ENCODE measurements around the gene NFAM1. TPM values are rescaled to one million over a fixed set of nuclear protein-coding genes. Genes with fewer than 3 reads are reported as not detected.

The NFAM1 gene
- total and polyA plus RNA-seq, 7 donors, result 1.2 to 3.1 (median 2.3) TPM

DNA sequence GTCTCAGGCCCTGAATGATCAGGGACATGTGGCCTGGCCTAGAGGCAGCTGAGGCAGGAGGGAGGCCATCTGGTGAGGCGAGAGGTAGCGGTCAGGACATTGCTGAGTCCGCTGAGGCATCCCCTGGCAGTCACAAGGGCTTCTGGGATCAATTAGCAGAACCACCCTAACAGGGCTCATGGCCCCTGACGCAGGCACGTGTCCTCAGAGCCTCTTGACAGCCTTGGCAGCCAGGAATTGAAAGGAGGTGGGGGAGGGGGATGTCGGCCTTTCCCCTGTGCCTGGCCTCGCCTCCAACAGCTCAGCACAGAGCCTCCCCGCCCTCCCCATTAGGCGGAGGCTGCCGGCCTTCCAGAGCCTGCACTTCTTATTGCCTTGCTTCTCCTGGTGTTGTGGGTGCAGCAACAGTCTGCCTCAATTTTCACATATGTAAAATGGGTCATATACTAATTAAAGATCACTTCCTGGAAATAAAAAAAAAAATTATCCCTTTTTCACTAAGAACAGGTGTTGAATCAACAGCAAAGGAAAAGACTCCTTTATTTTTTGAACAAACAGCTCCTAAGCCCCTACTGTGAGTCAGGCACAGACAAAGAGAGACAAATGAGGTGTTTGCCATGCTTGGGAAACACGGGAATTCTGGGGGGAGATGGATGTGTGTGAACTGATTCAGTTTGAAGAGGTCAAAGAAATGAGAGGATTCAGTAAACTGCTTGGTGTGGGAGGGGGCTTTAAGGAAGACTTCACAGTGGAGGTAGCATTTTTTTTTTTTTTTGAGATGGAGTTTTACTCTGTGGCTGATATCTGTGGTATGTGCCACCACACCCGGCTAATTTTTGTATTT is 55.3 kb downstream of the NFAM1 start:
- 40 to 58% methylated on average over 12 of the region's 12 CpGs for WGBS, 2 donors
- H3K4me1 ChIP-seq, result no peaks in the 10 kb centered on the region
- H3K27ac ChIP-seq, result peak overlapping the region in 2 of 4 donors; percentile 31 to 52
- intact Hi-C loops (cut with DNase I), result no loop called here
- H3K27me3 ChIP-seq, result no peaks in the 10 kb centered on the region
- H3K4me3 ChIP-seq, result no peak overlapping the region
- TF ChIP-seq POLR2AphosphoS5 (IDR thresholded peaks at IDR 0.05) (peak in 3 of 4 donors; percentile 26 to 69 (median 31)), POLR2A (IDR thresholded peaks at IDR 0.05) (no peak), EP300 (IDR thresholded peaks at IDR 0.05) (peak in 2 of 4 donors; percentile 23 to 53)
- TF ChIP-seq, protein P1, sequence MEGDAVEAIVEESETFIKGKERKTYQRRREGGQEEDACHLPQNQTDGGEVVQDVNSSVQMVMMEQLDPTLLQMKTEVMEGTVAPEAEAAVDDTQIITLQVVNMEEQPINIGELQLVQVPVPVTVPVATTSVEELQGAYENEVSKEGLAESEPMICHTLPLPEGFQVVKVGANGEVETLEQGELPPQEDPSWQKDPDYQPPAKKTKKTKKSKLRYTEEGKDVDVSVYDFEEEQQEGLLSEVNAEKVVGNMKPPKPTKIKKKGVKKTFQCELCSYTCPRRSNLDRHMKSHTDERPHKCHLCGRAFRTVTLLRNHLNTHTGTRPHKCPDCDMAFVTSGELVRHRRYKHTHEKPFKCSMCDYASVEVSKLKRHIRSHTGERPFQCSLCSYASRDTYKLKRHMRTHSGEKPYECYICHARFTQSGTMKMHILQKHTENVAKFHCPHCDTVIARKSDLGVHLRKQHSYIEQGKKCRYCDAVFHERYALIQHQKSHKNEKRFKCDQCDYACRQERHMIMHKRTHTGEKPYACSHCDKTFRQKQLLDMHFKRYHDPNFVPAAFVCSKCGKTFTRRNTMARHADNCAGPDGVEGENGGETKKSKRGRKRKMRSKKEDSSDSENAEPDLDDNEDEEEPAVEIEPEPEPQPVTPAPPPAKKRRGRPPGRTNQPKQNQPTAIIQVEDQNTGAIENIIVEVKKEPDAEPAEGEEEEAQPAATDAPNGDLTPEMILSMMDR (IDR thresholded peaks at IDR 0.05), result no peak
- no peaks in the 10 kb centered on the region for H3K36me3 ChIP-seq
- peak; percentile 92 for DNase-seq
- no peaks in the 10 kb centered on the region for H3K9me3 ChIP-seq

DNA sequence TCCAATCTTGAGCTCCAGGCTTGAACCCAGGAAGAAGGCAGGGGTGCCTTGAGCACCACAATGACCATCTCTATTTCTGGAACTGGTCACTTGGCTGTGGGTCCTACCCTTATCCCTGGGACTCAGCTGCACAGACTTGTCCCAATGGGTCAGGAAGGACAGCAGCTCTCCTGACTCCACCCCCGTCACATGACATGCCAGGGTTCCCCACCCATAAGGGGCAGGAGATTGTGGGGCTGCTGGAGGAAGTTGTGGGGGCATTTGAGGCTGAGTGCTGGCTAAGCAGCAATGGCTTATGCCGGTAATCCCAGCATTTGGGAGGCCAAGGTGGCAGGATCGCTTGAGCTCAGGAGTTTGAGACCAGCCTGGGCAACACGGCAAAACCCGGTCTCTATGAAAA is 56.2 kb downstream of the NFAM1 start:
- peak overlapping the region in 3 of 4 donors; percentile 9 to 52 (median 31) for H3K27ac ChIP-seq
- no peak overlapping the region for H3K4me3 ChIP-seq
- no peak for DNase-seq
- no peaks in the 10 kb centered on the region for H3K36me3 ChIP-seq
- no peaks in the 10 kb centered on the region for H3K4me1 ChIP-seq
- TF ChIP-seq POLR2AphosphoS5 (IDR thresholded peaks at IDR 0.05) (no peak), EP300 (IDR thresholded peaks at IDR 0.05) (no peak), POLR2A (IDR thresholded peaks at IDR 0.05) (no peak)
- TF ChIP-seq, protein P1 (IDR thresholded peaks at IDR 0.05), result no peak
- 59 to 85% methylated on average over 5 of the region's 5 CpGs for WGBS, 2 donors
- no peaks in the 10 kb centered on the region for H3K9me3 ChIP-seq
- intact Hi-C loops (cut with DNase I), result no loop called here
- no peaks in the 10 kb centered on the region for H3K27me3 ChIP-seq

DNA sequence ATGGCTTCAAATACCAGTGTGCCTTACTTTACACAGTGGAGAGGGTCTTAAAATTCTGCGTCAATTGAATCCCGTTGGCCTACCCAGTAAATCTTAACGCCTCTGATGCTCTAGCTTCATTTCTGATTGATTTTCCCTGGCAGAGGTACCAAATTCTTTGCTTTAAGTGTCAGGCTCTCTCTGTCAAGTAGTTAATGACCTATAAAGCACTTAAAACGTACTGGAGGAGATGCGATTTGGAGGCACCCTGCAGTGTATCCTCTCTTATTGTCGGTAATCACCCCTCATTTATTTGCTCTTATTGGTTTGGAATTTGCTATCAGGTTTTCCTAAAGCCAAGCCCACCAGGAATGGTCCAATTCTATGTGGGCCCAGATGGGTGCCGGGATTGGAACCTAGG is 59.2 kb downstream of the NFAM1 start:
- Histone ChIP-seq H3K27me3 (no peaks in the 10 kb centered on the region), H3K27ac (no peak overlapping the region), H3K4me1 (peaks cover 0 to 18% (median 15%) of the 10 kb centered on the region in 4 donors), H3K9me3 (no peaks in the 10 kb centered on the region), H3K36me3 (no peaks in the 10 kb centered on the region), H3K4me3 (no peak overlapping the region)
- TF ChIP-seq EP300 (IDR thresholded peaks at IDR 0.05) (no peak), POLR2A (IDR thresholded peaks at IDR 0.05) (no peak), POLR2AphosphoS5 (IDR thresholded peaks at IDR 0.05) (no peak)
- TF ChIP-seq, protein P1 (IDR thresholded peaks at IDR 0.05), result no peak
- WGBS, 2 donors, result 89 to 90% methylated on average over 7 of the region's 7 CpGs
- no peak for DNase-seq
- intact Hi-C loops (cut with DNase I), result no loop called here

DNA sequence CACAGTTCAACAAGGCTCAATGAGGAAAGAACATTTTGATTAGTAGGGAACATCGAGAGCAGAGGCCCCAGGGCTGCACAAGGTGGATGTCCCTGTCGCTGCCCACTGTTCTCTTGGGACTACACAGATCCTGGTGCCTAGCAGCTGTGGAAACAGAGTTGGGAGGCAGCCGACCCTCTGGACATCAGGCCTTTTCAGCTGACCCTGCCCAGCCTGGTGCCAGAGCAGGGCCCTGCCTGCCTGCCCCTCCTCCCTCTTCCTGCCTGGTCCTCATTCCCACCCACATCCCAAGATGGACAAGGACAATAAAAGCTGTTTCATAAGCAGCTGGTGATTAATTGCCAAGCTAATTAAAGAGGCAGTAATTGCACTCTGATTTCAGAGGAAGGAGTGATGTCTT is 60.7 kb downstream of the NFAM1 start:
- peaks cover 0 to 33% (median 29%) of the 10 kb centered on the region in 4 donors for H3K4me1 ChIP-seq
- no peaks in the 10 kb centered on the region for H3K27me3 ChIP-seq
- intact Hi-C loops (cut with DNase I), result no loop called here
- WGBS, 2 donors, result 81 to 82% methylated on average over 3 of the region's 3 CpGs
- DNase-seq, result no peak
- TF ChIP-seq POLR2AphosphoS5 (IDR thresholded peaks at IDR 0.05) (no peak), EP300 (IDR thresholded peaks at IDR 0.05) (no peak), POLR2A (IDR thresholded peaks at IDR 0.05) (no peak)
- TF ChIP-seq, protein P1 (IDR thresholded peaks at IDR 0.05), result no peak
- no peak overlapping the region for H3K4me3 ChIP-seq
- no peak overlapping the region for H3K27ac ChIP-seq
- H3K36me3 ChIP-seq, result no peaks in the 10 kb centered on the region
- H3K9me3 ChIP-seq, result no peaks in the 10 kb centered on the region

Data from sigmoid colon (tissue), 7 donors.